ENCODE results near the gene LMX1A.
A peak's percentile ranks its signal among the peaks of the same experiment; 100 is the strongest.

LMX1A gene

DNA sequence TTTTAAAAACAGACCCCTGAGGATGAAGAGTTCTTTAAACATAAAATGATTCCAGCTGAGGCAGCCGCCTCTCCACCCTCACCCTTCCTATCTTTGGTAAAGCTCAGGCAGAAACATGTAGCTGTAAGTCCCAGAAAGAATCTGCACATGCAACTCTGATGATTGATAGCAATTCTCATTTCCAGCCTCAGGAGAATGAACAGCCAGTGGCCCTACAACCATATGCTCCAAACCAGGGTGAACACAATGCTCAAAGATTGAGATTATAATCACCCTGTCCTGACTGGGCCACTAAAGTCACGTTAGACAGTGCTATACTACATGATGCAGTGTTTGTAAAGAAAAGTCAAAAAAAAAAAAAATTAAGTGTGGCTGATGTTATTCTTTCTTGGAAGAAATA, 80.2 kb downstream of the LMX1A start:
- no peak for DNase-seq

DNA sequence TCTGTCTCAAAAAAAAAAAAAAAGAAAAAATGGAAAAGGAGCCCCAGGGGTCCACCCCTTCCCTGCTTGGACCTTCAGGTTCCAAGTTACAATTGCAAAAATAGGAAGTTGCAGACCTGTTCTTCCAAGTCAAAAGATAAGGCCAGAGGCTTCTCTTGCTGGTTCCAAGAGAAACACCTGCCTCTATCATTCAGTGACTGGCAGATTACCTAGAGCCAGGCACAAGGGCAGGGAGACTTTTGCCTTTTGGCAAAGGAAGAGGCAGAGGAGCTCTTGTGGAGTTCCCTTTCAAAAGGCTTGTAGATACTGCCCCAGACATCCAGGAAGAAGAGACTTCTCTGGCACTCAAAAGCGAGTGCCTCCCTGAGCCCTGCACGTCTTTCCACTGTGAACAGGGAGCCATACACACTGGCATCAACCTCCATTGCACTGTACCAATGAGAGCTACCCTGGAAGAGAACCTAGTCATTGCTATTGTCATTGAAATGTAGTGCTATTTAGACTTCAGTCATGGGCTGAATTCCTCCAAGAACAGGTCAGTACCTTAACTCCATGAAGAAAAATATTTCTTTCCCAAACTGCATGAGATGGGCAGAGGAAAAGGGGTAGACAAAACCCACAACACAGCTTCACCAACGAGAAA, 91.2 kb downstream of the LMX1A start:
- no peak for DNase-seq

DNA sequence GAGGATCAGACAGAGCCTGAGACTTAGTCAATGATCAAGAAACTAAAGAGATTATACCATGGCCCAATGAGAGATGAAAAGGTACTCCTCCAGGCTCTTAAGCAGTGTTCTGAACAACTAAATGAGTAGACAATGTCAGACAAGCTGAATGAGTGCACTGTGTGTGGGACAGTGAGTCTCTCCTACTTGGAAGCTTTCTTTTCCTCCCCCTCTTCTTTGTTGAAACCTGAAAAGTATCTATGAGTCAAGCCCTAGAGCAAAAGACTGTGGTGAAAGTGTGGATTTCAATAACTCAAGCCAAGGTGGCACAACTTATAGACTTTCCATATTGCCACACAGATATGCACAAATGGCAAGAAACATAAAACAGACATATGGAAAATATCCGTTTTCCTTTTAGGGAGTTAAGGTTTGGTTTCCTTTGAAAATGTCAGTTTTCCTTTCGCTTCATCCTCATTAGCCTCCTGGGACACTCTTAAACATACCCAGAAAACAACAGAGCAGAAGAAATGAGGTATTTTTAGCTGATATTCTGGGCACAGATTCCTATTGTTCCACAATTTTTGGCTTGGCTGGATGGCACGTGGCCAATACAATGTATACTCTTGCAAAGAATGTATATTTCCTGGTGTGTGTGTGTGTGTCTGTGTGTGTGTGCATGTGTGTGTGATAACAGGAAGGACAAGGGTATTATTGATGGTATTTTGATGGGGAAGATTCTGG, 96.6 kb downstream of the LMX1A start:
- no peak for DNase-seq

DNA sequence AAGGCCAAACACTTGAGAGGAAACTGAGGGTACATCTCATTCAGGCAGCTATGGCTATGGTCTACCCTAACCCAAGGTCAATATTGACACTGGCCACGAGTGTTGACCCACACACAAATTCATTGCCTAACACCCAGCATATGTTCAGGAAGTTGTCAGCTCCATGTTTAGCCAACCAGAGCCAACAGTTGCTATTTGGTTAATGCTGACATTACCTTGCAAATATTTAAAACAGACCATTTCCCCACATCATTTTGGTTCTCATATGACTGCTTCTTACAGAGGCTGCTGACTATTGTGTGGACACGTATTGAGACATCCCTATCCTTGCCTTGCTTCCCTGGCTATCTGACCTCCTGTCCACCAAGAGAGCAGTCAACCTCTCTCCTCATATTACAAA, 97.3 kb downstream of the LMX1A start:
- no peak for DNase-seq

DNA sequence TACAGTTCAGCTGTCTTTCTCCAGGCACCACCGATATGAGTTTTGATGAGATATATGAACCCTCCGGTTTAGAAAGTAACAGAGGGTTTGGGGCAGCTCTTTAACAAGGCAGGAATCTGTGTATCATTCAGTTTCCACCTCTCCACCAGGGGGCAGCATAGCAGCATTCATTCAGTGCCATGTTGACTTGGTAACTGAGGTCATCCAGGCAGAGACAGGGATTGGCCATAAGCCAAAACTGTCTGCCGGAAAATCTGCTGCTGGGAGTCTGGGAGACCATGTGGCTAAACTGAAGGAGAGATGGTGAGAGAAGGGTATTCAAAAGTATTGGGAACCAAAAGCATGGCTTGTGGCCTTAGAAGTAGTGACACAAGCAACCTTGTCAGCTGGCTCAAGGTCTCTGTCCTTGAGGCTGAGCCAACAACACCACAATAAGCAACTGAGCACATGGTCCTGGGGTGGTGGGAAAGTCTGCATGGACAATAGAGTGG, 98.5 kb downstream of the LMX1A start:
- DNase-seq, result peak in 34 of 51 donors; percentile 1 to 81 (median 32)

DNA sequence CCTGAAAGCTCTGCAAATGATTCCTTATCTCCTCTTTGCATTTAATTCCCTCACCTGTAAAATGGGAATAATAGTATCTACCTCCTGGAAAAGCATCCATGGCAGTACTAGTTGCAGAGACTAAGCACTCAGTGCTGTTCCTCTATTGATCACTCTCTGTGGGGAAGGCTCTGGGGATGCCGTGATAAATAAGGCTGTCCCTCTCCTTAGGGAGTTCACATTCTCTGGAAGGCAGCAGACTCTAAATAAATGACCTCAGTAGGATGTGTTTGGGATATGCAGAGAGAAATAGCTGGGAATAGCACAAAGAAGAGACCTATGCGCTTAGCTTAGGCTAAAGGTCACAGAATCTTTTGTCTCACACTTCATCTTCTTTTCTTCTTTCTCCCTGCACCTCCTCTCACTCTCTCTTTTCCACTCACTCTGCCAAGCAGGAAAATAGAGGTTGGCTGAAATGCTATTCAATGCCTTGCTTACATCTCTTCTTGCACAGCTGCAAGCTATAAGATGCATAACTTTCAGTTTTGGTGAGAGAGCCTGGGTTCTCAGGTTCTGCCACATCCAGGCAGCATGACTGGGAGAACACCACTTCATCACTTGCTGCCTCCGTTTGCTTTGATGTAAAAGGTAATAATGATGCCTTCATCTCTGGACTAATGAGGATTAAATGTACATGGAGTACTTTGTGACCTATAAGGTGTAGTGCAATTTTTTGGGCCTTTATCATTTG, 101.5 kb downstream of the LMX1A start:
- DNase-seq, result no peak

DNA sequence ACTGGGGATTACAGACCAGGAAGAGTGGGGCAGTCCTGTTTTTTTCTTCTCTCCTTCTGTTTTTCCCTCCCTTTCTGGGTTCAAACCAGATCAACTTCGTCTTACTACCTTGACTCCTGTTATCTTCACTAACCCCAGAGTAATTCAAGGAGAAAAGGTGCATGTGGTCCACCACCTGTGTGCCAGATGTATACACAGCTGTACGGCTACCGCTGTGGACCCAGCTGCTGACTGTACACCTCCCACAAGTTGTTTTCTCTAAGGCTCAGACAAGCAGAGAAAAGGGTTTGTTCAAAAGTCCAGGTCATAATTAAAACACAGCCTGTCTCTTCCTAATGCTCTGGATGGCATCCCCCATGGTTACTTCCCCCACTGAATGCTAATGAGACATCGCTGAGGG, 102.1 kb downstream of the LMX1A start:
- peak in 1 of 51 donors; percentile 4 for DNase-seq

DNA sequence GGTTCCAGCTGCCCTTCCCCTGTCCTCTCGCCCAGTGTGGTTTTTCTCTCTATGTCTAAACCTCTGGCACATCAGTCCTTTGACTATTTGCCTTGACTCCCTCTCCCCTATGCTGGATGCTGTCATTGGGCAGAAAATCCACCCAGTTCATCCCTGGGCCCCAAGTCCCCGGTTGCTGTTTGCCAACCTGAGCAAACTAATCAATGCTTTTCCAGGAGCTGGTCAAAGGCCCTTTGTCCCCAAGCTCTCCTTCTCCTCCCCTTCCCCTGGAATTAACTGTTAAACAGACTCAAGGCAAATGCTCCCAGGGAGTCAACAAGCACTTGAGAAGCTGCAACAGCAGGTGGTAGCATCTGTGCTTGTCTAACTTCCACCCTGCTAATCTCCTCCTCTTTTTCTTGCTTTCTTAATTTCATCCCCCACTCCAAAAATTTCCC, 102.7 kb downstream of the LMX1A start:
- no peak for DNase-seq

DNA sequence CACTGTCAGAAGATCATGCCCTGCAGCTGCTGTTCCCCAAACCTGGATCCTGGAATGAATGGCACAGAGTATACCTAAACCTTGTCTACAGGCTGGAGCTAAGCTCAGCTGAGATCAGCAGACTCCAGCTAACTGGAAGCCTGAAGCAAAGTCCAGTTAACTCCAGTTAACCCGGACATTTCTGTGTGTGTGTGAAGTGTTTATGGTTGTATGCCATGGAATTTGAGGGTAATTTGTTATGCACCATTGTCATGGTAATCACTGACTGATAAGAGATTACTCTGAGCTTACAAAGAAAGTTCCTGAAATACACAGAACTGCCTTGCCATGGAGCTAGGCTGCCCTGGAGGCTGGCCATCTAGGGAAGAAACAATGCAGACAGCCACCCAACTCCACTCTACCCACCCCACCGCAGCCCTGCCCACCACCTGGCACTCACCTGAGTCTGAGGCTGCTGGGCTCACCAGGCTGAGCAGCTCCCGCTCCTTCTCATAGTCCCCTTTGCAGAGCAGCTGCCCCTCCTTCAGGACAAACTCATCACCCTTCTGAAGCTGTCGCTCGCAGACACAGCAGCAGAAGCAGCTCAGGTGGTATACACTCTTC, 107.4 kb downstream of the LMX1A start:
- DNase-seq, result no peak

DNA sequence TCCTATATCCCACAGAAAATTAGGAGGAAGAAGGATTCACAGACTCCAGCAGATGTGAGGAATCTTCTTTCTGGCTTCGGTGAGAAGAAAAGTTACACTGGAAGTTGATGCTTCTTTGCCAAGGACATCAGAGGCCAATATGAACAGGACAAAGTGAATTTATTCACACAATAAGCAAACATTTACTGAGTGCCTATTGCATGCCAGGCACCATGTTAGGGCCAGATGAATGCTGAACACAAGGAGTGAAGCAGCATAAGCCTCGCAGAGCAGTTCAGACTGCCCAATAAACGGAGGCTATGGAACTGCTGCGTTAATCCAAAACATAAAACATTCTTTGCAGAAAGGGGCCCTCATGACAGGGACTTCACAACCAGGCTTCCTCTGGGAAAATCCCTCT, 114.6 kb downstream of the LMX1A start:
- no peak for DNase-seq

DNA sequence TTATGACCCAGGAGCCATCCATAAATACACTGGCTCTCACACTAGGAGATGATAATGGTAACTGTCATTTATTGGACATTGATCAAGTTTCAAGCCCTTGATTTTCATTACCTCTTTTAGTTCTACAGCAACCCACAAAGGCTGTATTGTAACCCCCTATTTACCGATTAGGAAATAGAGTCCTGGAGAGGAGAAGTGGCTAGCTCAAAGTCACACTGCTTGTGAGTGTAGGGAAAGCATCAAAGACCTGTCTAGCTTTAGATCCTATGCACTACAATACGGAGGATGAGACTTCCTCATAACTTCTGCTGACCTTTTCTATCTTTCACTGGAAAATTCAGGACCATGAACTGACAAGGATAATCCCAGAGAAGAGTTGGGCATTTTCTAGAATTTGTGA, 115.2 kb downstream of the LMX1A start:
- no peak for DNase-seq

DNA sequence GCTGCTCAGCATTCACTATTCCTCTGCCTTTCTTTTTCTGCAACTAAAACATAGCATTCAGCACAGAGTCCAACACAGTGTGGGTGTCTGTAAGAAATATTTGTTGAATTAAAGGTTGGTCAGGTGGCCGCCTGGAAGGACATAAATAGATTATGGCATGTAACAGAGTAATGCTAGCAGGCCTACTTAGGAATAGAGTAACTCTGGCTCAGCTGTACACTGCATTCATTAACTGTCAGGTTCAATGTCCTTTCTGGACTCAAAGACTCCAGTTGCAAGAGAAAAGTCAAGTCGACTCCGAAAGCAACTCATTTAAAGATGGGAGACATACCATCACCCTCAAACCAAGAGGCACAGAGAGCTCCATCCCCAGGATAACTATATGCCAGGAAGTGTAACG, 116.0 kb downstream of the LMX1A start:
- no peak for DNase-seq

DNA sequence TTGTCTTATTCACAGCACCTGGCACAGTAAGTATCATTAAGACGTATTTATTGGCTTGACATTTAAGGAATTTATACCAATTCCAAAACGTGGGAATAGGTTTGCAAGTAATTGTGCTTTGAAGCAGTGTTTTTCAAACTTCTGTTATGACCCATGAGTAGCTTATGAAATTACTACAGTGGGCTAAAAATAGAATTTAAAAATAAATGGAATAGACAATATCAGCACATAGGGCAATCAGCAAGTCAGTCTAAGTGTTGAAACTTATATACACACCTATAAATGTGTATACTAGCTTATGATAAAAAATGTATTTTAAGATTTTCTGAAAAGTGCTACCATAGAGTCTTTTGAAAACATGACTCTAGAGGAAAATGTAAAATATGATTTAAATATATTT, 116.6 kb downstream of the LMX1A start:
- no peak for DNase-seq

DNA sequence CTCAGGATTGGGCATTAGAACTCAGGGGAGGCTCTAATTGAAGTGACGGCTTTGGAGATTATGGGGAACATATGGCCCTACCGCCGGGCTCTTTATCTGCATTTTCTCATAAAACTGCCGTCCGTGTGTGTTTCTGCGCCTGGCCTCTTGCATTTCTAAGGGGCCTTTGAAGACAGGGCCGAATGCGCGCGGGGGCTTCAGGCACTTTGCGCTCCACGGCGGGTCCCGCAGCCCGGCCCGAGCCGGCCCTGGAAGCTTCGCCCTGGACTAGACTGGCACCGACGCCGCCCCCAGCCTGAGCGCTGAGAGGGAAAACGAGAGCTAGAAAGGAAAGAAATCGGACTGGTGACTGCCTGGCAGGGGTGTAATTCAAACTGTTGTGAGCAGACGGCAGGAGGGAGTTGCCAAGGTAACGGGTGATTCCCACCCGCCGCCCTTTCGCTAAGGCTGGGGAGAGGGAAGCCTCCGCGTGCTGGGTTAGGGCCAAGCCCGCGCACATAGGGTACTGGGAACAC, 120.7 kb downstream of the LMX1A start:
- DNase-seq, result peak in 19 of 51 donors; percentile 1 to 37 (median 8)

DNA sequence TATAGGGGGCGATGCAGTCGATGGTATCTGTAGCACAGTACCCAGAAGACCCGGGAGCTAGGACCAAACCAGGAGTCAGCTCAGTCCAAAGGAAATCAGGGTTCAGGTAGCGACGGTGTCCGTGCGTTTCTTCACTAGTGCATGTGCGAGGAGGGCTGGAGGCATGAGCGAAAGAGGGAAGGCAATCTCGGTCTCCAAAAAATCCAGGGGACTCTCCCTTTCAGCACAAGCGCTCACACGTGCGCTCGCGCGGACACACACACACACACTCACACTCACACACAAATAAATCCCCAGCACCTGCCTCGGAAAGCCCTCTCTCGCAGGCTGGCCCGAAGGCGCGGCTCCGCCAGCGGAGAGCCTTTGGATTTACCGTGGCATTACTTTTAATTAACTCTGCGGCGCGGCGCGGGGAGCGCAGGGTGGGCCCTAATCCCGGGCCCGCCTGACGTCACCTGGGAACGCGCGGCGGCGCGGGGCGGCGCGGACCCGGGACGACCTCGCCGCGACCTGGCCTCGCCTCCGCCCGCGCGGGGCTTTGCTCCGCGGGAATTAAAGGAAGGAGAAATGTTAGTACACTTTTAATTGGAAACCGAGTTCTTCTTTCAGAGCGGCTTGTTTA, 121.2 kb downstream of the LMX1A start:
- DNase-seq, result peak in 9 of 51 donors; percentile 1 to 37 (median 5)

DNA sequence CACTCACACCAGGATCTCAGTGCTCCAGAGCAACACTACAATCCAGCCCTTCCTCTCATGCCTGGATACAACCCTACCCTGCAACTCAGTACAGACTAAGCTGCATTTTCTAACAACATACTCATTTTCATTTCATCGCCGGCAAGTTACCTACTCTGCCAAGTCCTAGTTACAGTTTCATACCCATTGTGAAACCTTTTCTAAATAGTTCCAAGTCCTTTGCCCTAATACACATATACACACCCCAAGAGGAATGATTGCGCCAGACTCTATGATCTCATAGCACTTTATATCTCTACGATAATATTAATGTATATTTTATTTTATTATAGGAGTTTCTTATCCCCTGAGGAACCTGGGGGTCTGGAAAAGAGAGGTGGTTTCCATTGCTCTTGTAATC, 122.4 kb downstream of the LMX1A start:
- DNase-seq, result no peak

DNA sequence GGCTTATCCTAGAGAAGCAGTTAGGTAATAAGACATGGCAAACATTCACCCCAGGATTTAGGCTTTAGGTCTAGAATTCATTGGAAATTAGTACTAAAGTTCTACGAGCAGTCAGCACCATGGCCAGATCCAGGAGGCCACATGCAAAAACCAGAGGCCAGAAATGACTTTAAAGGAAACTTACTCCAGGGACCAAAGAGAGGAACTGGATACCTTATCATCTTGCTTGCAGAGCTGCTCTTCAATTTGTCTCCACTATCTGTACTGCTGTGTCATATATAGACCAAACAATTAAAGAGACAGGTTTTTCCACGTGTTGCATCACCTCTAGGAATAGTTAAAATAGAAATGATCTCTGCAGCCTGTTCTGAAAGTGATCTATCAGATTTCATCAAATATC, 127.8 kb downstream of the LMX1A start:
- no peak for DNase-seq

DNA sequence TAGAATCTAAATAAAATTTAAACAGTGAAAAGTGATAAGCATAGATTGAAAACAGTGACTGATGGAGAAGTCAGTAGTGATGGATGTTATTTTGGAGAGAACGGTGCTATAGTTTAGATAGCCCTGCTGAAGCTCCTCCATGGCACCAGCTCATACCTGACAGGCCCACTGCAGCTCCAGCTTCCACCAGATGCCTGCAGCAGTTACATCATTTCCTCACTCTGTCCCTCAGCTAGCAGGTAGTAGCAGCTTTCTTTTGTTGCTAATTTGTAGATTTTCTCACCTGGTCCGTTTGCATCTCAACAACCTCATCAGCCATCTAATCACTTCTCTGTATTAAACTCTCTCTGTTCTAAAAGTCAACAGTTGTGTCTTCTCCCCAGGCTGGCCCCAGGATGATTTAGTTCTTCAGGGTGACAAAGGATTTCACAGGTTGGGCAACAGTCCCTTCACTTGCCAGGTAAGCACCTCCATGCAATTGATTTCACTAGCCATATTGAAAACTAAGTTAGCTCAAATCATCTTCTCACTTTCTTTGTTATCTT, 128.3 kb downstream of the LMX1A start:
- no peak for DNase-seq

DNA sequence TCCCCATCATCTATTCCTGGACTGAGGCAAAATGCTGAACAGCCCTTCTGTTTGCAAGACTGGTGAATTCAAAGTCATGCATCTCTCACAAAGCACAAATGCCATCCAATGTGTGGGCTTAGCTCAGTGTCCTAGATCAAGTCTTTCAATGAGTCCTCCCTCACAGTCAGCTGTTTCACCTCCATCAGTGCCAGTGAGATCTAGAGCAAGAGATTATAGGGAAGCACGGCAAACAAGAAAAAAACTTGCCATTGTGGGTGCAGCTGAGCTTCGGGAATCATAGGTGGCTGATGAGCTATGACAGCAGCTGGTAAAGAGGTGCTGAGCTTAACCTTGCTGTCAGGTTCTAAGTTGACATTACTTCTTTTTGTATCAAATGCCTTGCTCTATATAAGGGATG, 130.2 kb downstream of the LMX1A start:
- no peak for DNase-seq

DNA sequence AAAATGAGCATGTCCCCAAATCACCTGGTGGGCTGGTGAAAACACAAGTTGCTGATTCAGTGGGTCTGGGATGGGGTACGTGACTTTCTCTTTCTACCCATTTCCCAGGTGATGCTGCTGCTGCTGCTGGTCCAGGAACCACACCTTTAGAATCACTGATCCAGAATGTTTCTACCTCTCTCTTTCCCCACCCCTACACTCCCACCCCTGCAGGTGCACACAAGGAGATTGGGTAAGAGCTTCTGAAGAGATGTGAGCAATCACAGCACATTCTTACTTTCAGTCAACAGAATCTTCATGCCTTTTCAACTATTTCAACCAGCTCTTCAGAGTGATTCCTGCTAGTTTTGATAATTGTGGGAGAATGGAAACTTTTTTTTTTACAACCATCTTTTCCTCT, 130.9 kb downstream of the LMX1A start:
- DNase-seq, result no peak

DNA sequence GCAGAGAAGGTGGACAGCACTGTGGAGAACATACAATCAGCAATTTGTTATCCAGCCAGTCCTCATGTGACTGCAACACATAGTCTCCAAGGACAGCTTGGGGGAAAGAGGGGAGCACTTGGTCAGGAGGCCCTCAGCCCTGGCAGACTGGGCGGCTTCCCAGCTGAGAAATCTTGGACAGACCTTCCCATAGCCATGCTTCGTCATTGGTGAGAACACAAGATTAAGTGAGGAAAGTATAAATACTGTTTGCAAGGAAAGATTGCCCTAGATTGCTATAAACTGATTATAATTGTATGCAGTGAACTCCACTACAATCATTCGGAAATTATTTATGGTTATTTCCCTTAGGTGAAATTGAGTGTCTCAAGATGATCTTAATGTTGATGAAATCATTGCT, 131.5 kb downstream of the LMX1A start:
- DNase-seq, result no peak
